Liver (tissue), 9 donors: ENCODE results near the gene SLC20A1. TPM values are rescaled to one million over a fixed set of nuclear protein-coding genes. Genes with fewer than 3 reads are reported as not detected.

Experiments used
- DNase-seq: peaks from one replicate; pipeline ENCODE4 v3.0.0-alpha.2; 2017; ENCODE audit warnings: low spot score
- H3K27ac ChIP-seq, 2 donors: one replicate each; pipeline ENCODE4 v1.7.0; 2013; ENCODE audit warnings: inconsistent platforms in 2 of 2, low read length in 2 of 2, control low read depth in 1 of 2, low read depth in 1 of 2, mild to moderate bottlenecking in 1 of 2
- H3K27me3 ChIP-seq, 4 donors: one replicate each; pipeline versions ENCODE4 v1.6.1 to v1.7.0; 2013; ENCODE audit warnings: low read length in 3 of 4, inconsistent platforms in 1 of 4, mild to moderate bottlenecking in 1 of 4, moderate library complexity in 1 of 4; ENCODE audit not compliant: control insufficient read depth in 4 of 4, insufficient read depth in 4 of 4
- H3K36me3 ChIP-seq, 4 donors: one replicate each; pipeline versions ENCODE4 v1.6.1 to v1.7.0; 2013; ENCODE audit warnings: low read length in 3 of 4, mild to moderate bottlenecking in 3 of 4, low read depth in 1 of 4, moderate library complexity in 1 of 4; ENCODE audit not compliant: control insufficient read depth in 4 of 4, insufficient read depth in 3 of 4
- H3K4me1 ChIP-seq, 4 donors: one replicate each; pipeline versions ENCODE4 v1.6.1 to v1.7.0; 2013; ENCODE audit warnings: low read length in 3 of 4, mild to moderate bottlenecking in 3 of 4, moderate library complexity in 1 of 4; ENCODE audit not compliant: control insufficient read depth in 4 of 4, insufficient read depth in 4 of 4
- H3K4me3 ChIP-seq, 3 donors: one replicate each; pipeline versions ENCODE4 v1.6.1 to v1.7.0; 2013; ENCODE audit warnings: low read length in 3 of 3, control low read depth in 1 of 3, low read depth in 1 of 3, mild to moderate bottlenecking in 1 of 3
- H3K9ac ChIP-seq, 2 donors: one replicate each; pipeline ENCODE4 v1.7.0; 2013; ENCODE audit warnings: low read length in 2 of 2, mild to moderate bottlenecking in 2 of 2, moderate library complexity in 2 of 2, control low read depth in 1 of 2, low read depth in 1 of 2
- H3K9me3 ChIP-seq, 4 donors: one replicate each; pipeline versions ENCODE4 v1.6.1 to v1.7.0; 2013; ENCODE audit warnings: low read length in 3 of 4; ENCODE audit not compliant: control insufficient read depth in 4 of 4
- CTCF ChIP-seq: fragments of 150-350 bp; IDR thresholded peaks from 2 replicates; pipeline ENCODE4 v1.5.1; 2017; ENCODE audit warnings: improper control_type of control experiment, low read depth, low read length; ENCODE audit not compliant: missing input control
- EGR1 ChIP-seq, 2 donors: IDR thresholded peaks; 2 replicates each; pipeline ENCODE4 v1.6.1; 2016 to 2018; ENCODE audit warnings: antibody characterized with exemption in 2 of 2, low read depth in 2 of 2
- FOXA2 ChIP-seq: IDR thresholded peaks from 2 replicates; pipeline ENCODE4 v1.6.1; 2016; ENCODE audit warnings: antibody characterized with exemption
- GABPA ChIP-seq, 2 donors: IDR thresholded peaks in 1 of 2; conservative IDR thresholded peaks in 1 of 2; 2 replicates each; pipeline ENCODE4 v1.6.1; 2016; ENCODE audit warnings: antibody characterized with exemption in 2 of 2, mild to moderate bottlenecking in 1 of 2, moderate library complexity in 1 of 2
- HNF4A ChIP-seq, 2 donors: conservative IDR thresholded peaks; 2 replicates each; pipeline ENCODE4 v1.6.1; 2016; ENCODE audit warnings: antibody characterized with exemption in 2 of 2, mild to moderate bottlenecking in 2 of 2
- HNF4G ChIP-seq: IDR thresholded peaks from 2 replicates; pipeline ENCODE4 v1.6.1; 2016; ENCODE audit warnings: antibody characterized with exemption
- JUND ChIP-seq, 2 donors: IDR thresholded peaks; 2 replicates each; pipeline ENCODE4 v1.6.1; 2016; ENCODE audit warnings: antibody characterized with exemption in 2 of 2
- RAD21 ChIP-seq, 2 donors: IDR thresholded peaks; 2 replicates each; pipeline ENCODE4 v1.6.1; 2016; ENCODE audit warnings: antibody characterized with exemption in 2 of 2, mild to moderate bottlenecking in 2 of 2
- RXRA ChIP-seq, 2 donors: IDR thresholded peaks; 2 replicates each; pipeline ENCODE4 v1.6.1; 2017 to 2018; ENCODE audit warnings: antibody characterized with exemption in 2 of 2, mild to moderate bottlenecking in 1 of 2
- SP1 ChIP-seq: IDR thresholded peaks from 2 replicates; pipeline ENCODE4 v1.6.1; 2018; ENCODE audit warnings: antibody characterized with exemption, mild to moderate bottlenecking
- WGBS: extraction: QIAGEN DNeasy Blood & Tissue Kit; methylation state at CpG from one replicate; pipeline ENCODE4 v1.1.7; 2013; 5-methylcytosine and 5-hydroxymethylcytosine counted together
- polyA plus RNA-seq, 2 donors: library from polyadenylated mRNA; stranded (reverse) in 1 of 2; unstranded in 1 of 2; fragments of 200-250 nt in 1 of 2; fragments of >200 nt in 1 of 2; fragmentation: Nextera tagmentation in 1 of 2; extraction: Ambion mirVana in 1 of 2; gene quantifications; one replicate each; pipeline versions ENCODE4 v1.2.1 to v1.2.3, GENCODE V29; 2013 to 2015
- total RNA-seq, 2 donors: library from RNA; depleted of rRNA; stranded (reverse); fragments of >200 nt; gene quantifications; one replicate each; pipeline ENCODE4 v1.2.3, GENCODE V29; 2014
- TF ChIP-seq, protein P1 (sequence below): IDR thresholded peaks from 2 replicates; pipeline ENCODE4 v1.6.1; 2016; ENCODE audit warnings: antibody characterized with exemption
- TF ChIP-seq, protein P2 (sequence below): IDR thresholded peaks from 2 replicates; pipeline ENCODE4 v1.6.1; 2016; ENCODE audit warnings: antibody characterized with exemption, mild to moderate bottlenecking
- TF ChIP-seq, protein P3 (sequence below): IDR thresholded peaks from 2 replicates; pipeline ENCODE4 v1.6.1; 2016; ENCODE audit warnings: antibody characterized with exemption
- donor health status: healthy.
- donor health status: healthy.
- donor health status: healthy.
- donor health status: healthy.
- donor health status: healthy.

The SLC20A1 gene
- total and polyA plus RNA-seq, 4 donors, result 15.3 to 56.9 (median 20.0) TPM

- 97% methylated on average over 5 of the region's 5 CpGs for WGBS
- no peak overlapping the region for H3K4me3 ChIP-seq
- H3K4me1 ChIP-seq, result peaks cover 0 to 13% (median 8%) of the 10 kb centered on the region in 4 donors
- H3K27ac ChIP-seq, result no peak overlapping the region
- H3K9ac ChIP-seq, result no peak overlapping the region
- H3K27me3 ChIP-seq, result no peaks in the 10 kb centered on the region
- H3K9me3 ChIP-seq, result no peaks in the 10 kb centered on the region
- TF ChIP-seq HNF4G, result no peak
- TF ChIP-seq RXRA (IDR thresholded peaks at IDR 0.05), result no peak
- no peak for TF ChIP-seq CTCF
- no peak for TF ChIP-seq JUND (IDR thresholded peaks at IDR 0.05)
- TF ChIP-seq, protein P1, sequence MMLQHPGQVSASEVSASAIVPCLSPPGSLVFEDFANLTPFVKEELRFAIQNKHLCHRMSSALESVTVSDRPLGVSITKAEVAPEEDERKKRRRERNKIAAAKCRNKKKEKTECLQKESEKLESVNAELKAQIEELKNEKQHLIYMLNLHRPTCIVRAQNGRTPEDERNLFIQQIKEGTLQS, result no peak
- TF ChIP-seq FOXA2, result no peak
- TF ChIP-seq HNF4A (conservative IDR thresholded peaks at IDR 0.05), result no peak
- no peak for TF ChIP-seq EGR1 (IDR thresholded peaks at IDR 0.05; ENCODE audit: low read depth in 2 of 2)
- TF ChIP-seq, protein P2, sequence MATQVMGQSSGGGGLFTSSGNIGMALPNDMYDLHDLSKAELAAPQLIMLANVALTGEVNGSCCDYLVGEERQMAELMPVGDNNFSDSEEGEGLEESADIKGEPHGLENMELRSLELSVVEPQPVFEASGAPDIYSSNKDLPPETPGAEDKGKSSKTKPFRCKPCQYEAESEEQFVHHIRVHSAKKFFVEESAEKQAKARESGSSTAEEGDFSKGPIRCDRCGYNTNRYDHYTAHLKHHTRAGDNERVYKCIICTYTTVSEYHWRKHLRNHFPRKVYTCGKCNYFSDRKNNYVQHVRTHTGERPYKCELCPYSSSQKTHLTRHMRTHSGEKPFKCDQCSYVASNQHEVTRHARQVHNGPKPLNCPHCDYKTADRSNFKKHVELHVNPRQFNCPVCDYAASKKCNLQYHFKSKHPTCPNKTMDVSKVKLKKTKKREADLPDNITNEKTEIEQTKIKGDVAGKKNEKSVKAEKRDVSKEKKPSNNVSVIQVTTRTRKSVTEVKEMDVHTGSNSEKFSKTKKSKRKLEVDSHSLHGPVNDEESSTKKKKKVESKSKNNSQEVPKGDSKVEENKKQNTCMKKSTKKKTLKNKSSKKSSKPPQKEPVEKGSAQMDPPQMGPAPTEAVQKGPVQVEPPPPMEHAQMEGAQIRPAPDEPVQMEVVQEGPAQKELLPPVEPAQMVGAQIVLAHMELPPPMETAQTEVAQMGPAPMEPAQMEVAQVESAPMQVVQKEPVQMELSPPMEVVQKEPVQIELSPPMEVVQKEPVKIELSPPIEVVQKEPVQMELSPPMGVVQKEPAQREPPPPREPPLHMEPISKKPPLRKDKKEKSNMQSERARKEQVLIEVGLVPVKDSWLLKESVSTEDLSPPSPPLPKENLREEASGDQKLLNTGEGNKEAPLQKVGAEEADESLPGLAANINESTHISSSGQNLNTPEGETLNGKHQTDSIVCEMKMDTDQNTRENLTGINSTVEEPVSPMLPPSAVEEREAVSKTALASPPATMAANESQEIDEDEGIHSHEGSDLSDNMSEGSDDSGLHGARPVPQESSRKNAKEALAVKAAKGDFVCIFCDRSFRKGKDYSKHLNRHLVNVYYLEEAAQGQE, result no peak
- no peaks in the 10 kb centered on the region for H3K36me3 ChIP-seq
- DNase-seq, result no peak
Measured at GRCh38 chr2:112633708-112634107, 12.0 kb upstream of the SLC20A1 start.

DNA sequence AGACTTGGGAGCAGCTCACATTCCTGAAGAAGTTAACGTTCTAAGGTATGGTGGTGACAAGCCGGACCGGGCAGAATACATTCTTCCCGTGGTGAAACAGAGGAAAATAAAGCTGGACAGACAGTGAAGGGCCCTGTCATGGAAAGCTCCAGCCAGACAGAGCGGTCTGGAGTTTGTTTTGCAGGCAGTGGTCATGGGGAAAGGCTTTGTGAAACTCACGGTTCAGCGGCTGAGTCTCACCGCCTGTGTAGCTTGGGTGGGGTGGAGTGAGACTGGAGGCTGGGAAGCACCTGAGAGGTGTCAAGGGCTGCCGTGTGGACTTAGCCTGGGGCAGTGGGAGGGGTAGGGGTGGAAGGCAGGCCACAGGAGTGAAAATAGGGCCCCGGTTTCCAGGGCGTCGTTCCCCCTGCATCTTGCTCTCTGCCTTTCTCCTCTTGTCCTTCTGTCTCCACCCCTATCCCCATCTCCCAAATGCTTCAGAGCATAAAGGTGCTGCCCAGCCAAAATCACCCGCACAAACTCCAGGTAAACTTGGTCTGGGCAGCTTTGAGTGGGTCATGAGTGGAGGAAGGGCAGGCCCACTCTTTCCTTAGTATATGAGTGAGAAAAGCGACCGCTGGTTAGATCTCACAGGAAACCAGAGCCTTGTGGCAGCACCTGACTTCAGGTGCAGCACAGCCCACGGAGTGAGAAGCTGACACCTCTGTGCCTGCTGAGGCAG, 11.4 kb upstream of the SLC20A1 start:
- Histone ChIP-seq H3K4me1 (peaks cover 0 to 13% (median 8%) of the 10 kb centered on the region in 4 donors), H3K27me3 (no peaks in the 10 kb centered on the region), H3K36me3 (no peaks in the 10 kb centered on the region), H3K27ac (no peak overlapping the region), H3K9ac (no peak overlapping the region), H3K4me3 (no peak overlapping the region), H3K9me3 (no peaks in the 10 kb centered on the region)
- no peak for DNase-seq
- 93% methylated on average over 16 of the region's 16 CpGs for WGBS
- TF ChIP-seq EGR1 (IDR thresholded peaks at IDR 0.05; ENCODE audit: low read depth in 2 of 2), result no peak
- TF ChIP-seq, protein P3, sequence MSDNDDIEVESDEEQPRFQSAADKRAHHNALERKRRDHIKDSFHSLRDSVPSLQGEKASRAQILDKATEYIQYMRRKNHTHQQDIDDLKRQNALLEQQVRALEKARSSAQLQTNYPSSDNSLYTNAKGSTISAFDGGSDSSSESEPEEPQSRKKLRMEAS, result no peak
- no peak for TF ChIP-seq RAD21 (IDR thresholded peaks at IDR 0.05)
- TF ChIP-seq JUND (IDR thresholded peaks at IDR 0.05), result no peak
- no peak for TF ChIP-seq HNF4G
- no peak for TF ChIP-seq GABPA (IDR thresholded peaks at IDR 0.05 in 1 of 2, conservative IDR thresholded peaks at IDR 0.05 in 1 of 2)
- no peak for TF ChIP-seq RXRA (IDR thresholded peaks at IDR 0.05)
- TF ChIP-seq, protein P2, result no peak
- TF ChIP-seq SP1, result no peak
